Erythroblast (primary cell): ENCODE data around the gene ATP6V0A4.

Experiments
- DNase-seq, 2 experiments: peaks; one replicate each; lab custom pipeline; 2025; lab: John Stamatoyannopoulos, UW
- GATA1 ChIP-seq: IDR thresholded peaks from 2 replicates; pipeline ENCODE4 v1.6.1; 2011; ENCODE audit warnings: low read depth, mild to moderate bottlenecking, control low read depth, low read length, moderate library complexity
- POLR2A ChIP-seq: IDR thresholded peaks from 2 replicates; pipeline ENCODE4 v1.6.1; 2011; ENCODE audit warnings: mild to moderate bottlenecking, low read length

ATP6V0A4 gene

GRCh38 chr7:138662991-138663320 lies 135.0 kb downstream of the ATP6V0A4 start:
- no peak for TF ChIP-seq GATA1
- TF ChIP-seq POLR2A = no peak
- DNase-seq = no peak

- DNase-seq = no peak
- TF ChIP-seq POLR2A (no peak), GATA1 (no peak)
These were observed 135.7 kb downstream of the ATP6V0A4 start for GRCh38 chr7:138662076-138662990.

GRCh38 chr7:138661069-138661635 lies 136.8 kb downstream of the ATP6V0A4 start:
- no peak for DNase-seq
- TF ChIP-seq GATA1 (no peak), POLR2A (no peak)

GRCh38 chr7:138658889-138659288 lies 139.1 kb downstream of the ATP6V0A4 start:
- no peak for DNase-seq
- TF ChIP-seq GATA1 (no peak), POLR2A (no peak)

GRCh38 chr7:138657854-138658386 lies 140.1 kb downstream of the ATP6V0A4 start:
- TF ChIP-seq POLR2A = no peak
- no peak for TF ChIP-seq GATA1
- no peak for DNase-seq

GRCh38 chr7:138656952-138657351 lies 141.0 kb downstream of the ATP6V0A4 start:
- no peak for DNase-seq
- no peak for TF ChIP-seq POLR2A
- no peak for TF ChIP-seq GATA1
